Sigmoid colon (tissue), 3 donors: Measurements from ENCODE around the gene ITLN1.

Experiments used
- CTCF ChIP-seq, 4 experiments: fragments of 450-650 bp in 3 of 4; fragments of 200-600 bp in 1 of 4; IDR thresholded peaks; one replicate each; pipeline ENCODE4 v1.5.1; 2016 to 2019; ENCODE audit warnings: antibody characterized with exemption in 4 of 4, mild to moderate bottlenecking in 3 of 4, moderate library complexity in 2 of 4
- POLR2A ChIP-seq, 2 donors: fragments of 450-650 bp; IDR thresholded peaks; one replicate each; pipeline ENCODE4 v1.6.1; 2016; ENCODE audit warnings: antibody characterized with exemption in 2 of 2, mild to moderate bottlenecking in 2 of 2, moderate library complexity in 2 of 2

DNA sequence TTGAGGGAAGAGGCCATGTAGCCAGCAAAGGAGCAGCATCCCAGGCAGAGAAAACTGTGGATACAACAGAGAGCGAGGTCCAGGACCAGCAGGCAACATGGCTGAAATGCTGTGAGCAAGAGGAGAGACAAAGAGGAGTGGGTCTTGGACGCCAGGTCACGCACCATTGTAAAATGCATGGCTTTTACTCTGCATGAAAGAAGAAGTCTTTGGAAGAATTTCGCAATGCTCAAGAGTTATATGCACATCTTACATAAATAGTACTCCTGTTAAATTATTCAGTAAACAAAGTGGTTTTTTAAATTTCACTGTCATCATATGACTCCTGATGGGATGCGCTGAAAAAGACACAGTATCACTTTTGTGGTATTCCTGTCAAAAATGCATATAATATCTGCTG is 25.8 kb downstream of the ITLN1 start:
- TF ChIP-seq POLR2A (IDR thresholded peaks at IDR 0.05) (no peak), CTCF (IDR thresholded peaks at IDR 0.05) (no peak)
